AG04449 (cell line): ENCODE measurements around the gene PGAP2.
"Not testable (repeated sequence)": the region's sequence is repeated elsewhere in the genome, so short reads cannot be mapped to it uniquely, and the experiment has no call there.

ENCODE experiments used
- CTCF ChIA-PET: fragments of 350-600 bp; formaldehyde crosslinking; extraction: SDS; loops from one replicate; lab custom pipeline; 2021; ENCODE audit warnings: antibody characterized with exemption; lab: Yijun Ruan, JAX
- POLR2A ChIA-PET: fragments of 400-600, 350-600 bp; formaldehyde crosslinking; extraction: SDS; loops from one replicate; lab custom pipeline; 2020; ENCODE audit warnings: antibody characterized with exemption, inconsistent platforms; lab: Yijun Ruan, JAX
- DNase-seq: peaks from one replicate; pipeline ENCODE4 v3.0.0-alpha.2; 2010; ENCODE audit warnings: low read depth, low spot score
- H3K4me3 ChIP-seq: 2 replicates; pipeline ENCODE4 v1.5.1; 2011; ENCODE audit warnings: low read depth, mild to moderate bottlenecking, control low read depth, low read length
- CTCF ChIP-seq: IDR thresholded peaks from one replicate; pipeline ENCODE4 v1.5.1; 2011; ENCODE audit warnings: mild to moderate bottlenecking, moderate library complexity, low read length, control low read depth, inconsistent platforms; ENCODE audit not compliant: insufficient read depth; ENCODE audit errors: missing control alignments

The PGAP2 gene

GRCh38 chr11:3781423-3781822 lies 26.9 kb upstream of the PGAP2 start:
- POLR2A ChIA-PET, result no interaction called here
- CTCF ChIA-PET, result interaction anchor here (0.9 to 3.7 kb wide), 5 partner anchors 8 to 292 kb away, joined by 3 to 16 read pairs (median 4); no protein-coding TSS in a partner anchor
- DNase-seq, result no peak
- no peak for TF ChIP-seq CTCF
- no peak overlapping the region for H3K4me3 ChIP-seq

- no peak overlapping the region for H3K4me3 ChIP-seq
- no peak for DNase-seq
- TF ChIP-seq CTCF, result no peak
- ChIA-PET CTCF (interaction anchor here (3.7 to 4.6 kb wide), 2 partner anchors 24 to 291 kb away, joined by 15 to 16 read pairs; partner anchors contain the start of gene PGAP2), POLR2A (no interaction called here)
Observed at GRCh38 chr11:3782963-3783362, 25.4 kb upstream of the PGAP2 start.

GRCh38 chr11:3783611-3784010 lies 24.7 kb upstream of the PGAP2 start:
- no peak for DNase-seq
- ChIA-PET CTCF (interaction anchor here (3.7 to 4.6 kb wide), 2 partner anchors 24 to 290 kb away, joined by 15 to 16 read pairs; partner anchors contain the start of gene PGAP2), POLR2A (no interaction called here)
- TF ChIP-seq CTCF, result no peak
- no peak overlapping the region for H3K4me3 ChIP-seq

- no peak for TF ChIP-seq CTCF
- CTCF ChIA-PET, result interaction anchor here (1.6 to 4.6 kb wide), 2 partner anchors 21 to 286 kb away, joined by 6 to 15 read pairs; partner anchors contain the start of gene PGAP2
- no peak for DNase-seq
- POLR2A ChIA-PET, result no interaction called here
- H3K4me3 ChIP-seq, result no peak overlapping the region
Observed at GRCh38 chr11:3786781-3787428, 21.5 kb upstream of the PGAP2 start.

GRCh38 chr11:3794387-3794786 lies 14.0 kb upstream of the PGAP2 start:
- POLR2A ChIA-PET, result interaction anchor here (0.6 kb wide), 1 partner anchor 279 kb away, joined by 3 read pairs; no protein-coding TSS in a partner anchor
- not testable (repeated sequence) for H3K4me3 ChIP-seq, DNase-seq
- CTCF ChIA-PET, result interaction anchor here (6.6 kb wide), 1 partner anchor 14 kb away, joined by 39 read pairs; the partner anchor contains the start of gene PGAP2

GRCh38 chr11:3795131-3796001 lies 13.0 kb upstream of the PGAP2 start:
- POLR2A ChIA-PET, result no interaction called here
- no peak for DNase-seq
- no peak for TF ChIP-seq CTCF
- H3K4me3 ChIP-seq, result peak overlapping the region; percentile 97; the same call in 1 of the 2 replicates
- CTCF ChIA-PET, result interaction anchor here (0.8 to 6.6 kb wide), 6 partner anchors 9 to 54 kb away, joined by 3 to 39 read pairs (median 4); partner anchors contain the start of gene PGAP2
